H1 (cell line): ENCODE data around the gene MTFMT. TPM values are rescaled to one million over a fixed set of nuclear protein-coding genes. Genes with fewer than 3 reads are reported as not detected.

Experiments
- CTCF ChIA-PET: fragments of 300-600 bp; sonication (Branson Sonifier 250); formaldehyde crosslinking; loops from one replicate; lab custom pipeline; 2021; ENCODE audit not compliant: partially characterized antibody; lab: Charles Lee
- POLR2A ChIA-PET: fragments of 300-600 bp; sonication (Branson Sonifier 250); formaldehyde crosslinking; loops from one replicate; lab custom pipeline; 2021; ENCODE audit warnings: inconsistent platforms; ENCODE audit not compliant: partially characterized antibody; lab: Charles Lee
- DNase-seq, 2 experiments: peaks; one replicate each; pipeline versions ENCODE4 v3.0.0 to v3.0.0-alpha.2; 2010 to 2022; ENCODE audit warnings: low spot score in 2 of 2, low read depth in 1 of 2, mixed read lengths in 1 of 2
- FAIRE-seq: peaks from 2 replicates; lab custom pipeline; 2011; peaks lifted over from hg19 to GRCh38; lab: Jason Lieb, UNC
- H2AFZ ChIP-seq: 2 replicates; pipeline ENCODE4 v1.8.1; 2012; ENCODE audit warnings: low read length, inconsistent platforms
- H2AK5ac ChIP-seq: 2 replicates; pipeline ENCODE4 v1.6.1; 2013; ENCODE audit warnings: low read depth, low read length
- H2BK120ac ChIP-seq: replicated peaks from 2 replicates; pipeline ENCODE3; 2013; ENCODE audit warnings: low read depth, low read length, inconsistent platforms
- H2BK12ac ChIP-seq: 2 replicates; pipeline ENCODE4 v1.6.1; 2013; ENCODE audit warnings: low read depth, low read length
- H2BK15ac ChIP-seq: 2 replicates; pipeline ENCODE4 v1.6.1; 2013; ENCODE audit warnings: low read length
- H2BK20ac ChIP-seq: 2 replicates; pipeline ENCODE4 v1.6.1; 2013; ENCODE audit warnings: low read length
- H2BK5ac ChIP-seq: 2 replicates; pipeline ENCODE4 v1.6.1; 2013; ENCODE audit warnings: low read depth, low read length
- H3K14ac ChIP-seq: 2 replicates; pipeline ENCODE4 v1.6.1; 2013; ENCODE audit warnings: inconsistent platforms; ENCODE audit not compliant: insufficient read length
- H3K18ac ChIP-seq: 2 replicates; pipeline ENCODE4 v1.6.1; 2013; ENCODE audit warnings: low read length; ENCODE audit errors: extremely low read depth
- H3K23ac ChIP-seq: 2 replicates; pipeline ENCODE4 v1.6.1; 2013; ENCODE audit warnings: inconsistent platforms; ENCODE audit not compliant: insufficient read length
- H3K23me2 ChIP-seq: 2 replicates; pipeline ENCODE4 v1.6.1; 2013; ENCODE audit warnings: low read depth, low read length
- H3K27ac ChIP-seq: 2 replicates; pipeline ENCODE4 v1.6.1; 2011; ENCODE audit warnings: low read depth, low read length, inconsistent platforms
- H3K27me3 ChIP-seq, 4 experiments: replicated peaks in 1 of 4; 1 replicate in 1 of 4; 2 replicates in 3 of 4; pipeline versions ENCODE4 v1.6.1 to v1.8.1; 2011 to 2013; ENCODE audit warnings: low read length in 3 of 4, mild to moderate bottlenecking in 3 of 4, inconsistent platforms in 2 of 4, mixed read lengths in 2 of 4, moderate library complexity in 1 of 4; ENCODE audit not compliant: control insufficient read depth in 3 of 4, insufficient read depth in 3 of 4; ENCODE audit errors: extremely low read depth in 1 of 4
- H3K36me3 ChIP-seq, 4 experiments: 2 replicates each; pipeline versions ENCODE4 v1.6.1 to v1.8.1; 2011 to 2013; ENCODE audit warnings: mild to moderate bottlenecking in 4 of 4, low read length in 3 of 4, moderate library complexity in 2 of 4, control low read depth in 1 of 4, inconsistent platforms in 1 of 4; ENCODE audit not compliant: insufficient read depth in 4 of 4, control insufficient read depth in 2 of 4
- H3K4ac ChIP-seq: replicated peaks from 2 replicates; pipeline ENCODE3; 2013; ENCODE audit warnings: low read length, low read depth, mixed read lengths, inconsistent platforms; ENCODE audit not compliant: insufficient read length
- H3K4me1 ChIP-seq, 4 experiments: replicated peaks in 1 of 4; 1 replicate in 1 of 4; 2 replicates in 3 of 4; pipeline versions ENCODE4 v1.6.1 to v1.8.1; 2011 to 2013; ENCODE audit warnings: low read length in 3 of 4, inconsistent platforms in 2 of 4, mixed read lengths in 1 of 4; ENCODE audit not compliant: insufficient read depth in 4 of 4, control insufficient read depth in 3 of 4
- H3K4me2 ChIP-seq, 2 experiments: 2 replicates each; pipeline versions ENCODE4 v1.6.1 to v1.8.1; 2011 to 2013; ENCODE audit warnings: low read depth in 2 of 2, low read length in 2 of 2, control low read depth in 1 of 2, inconsistent platforms in 1 of 2, mild to moderate bottlenecking in 1 of 2; ENCODE audit not compliant: insufficient read depth in 1 of 2
- H3K4me3 ChIP-seq, 4 experiments: fragments of 200-600, 300-600 bp in 1 of 4; sonication (generic), shearing (Covaris generic), sonication (Bioruptor Twin) in 1 of 4; 2 replicates each; pipeline versions ENCODE4 v1.5.1 to v1.8.1; 2011 to 2016; ENCODE audit warnings: low read length in 4 of 4, low read depth in 3 of 4, control low read depth in 2 of 4, inconsistent platforms in 2 of 4, mild to moderate bottlenecking in 2 of 4, mixed read lengths in 1 of 4, moderate library complexity in 1 of 4; ENCODE audit not compliant: insufficient read depth in 2 of 4; ENCODE audit errors: extremely low read depth in 1 of 4
- H3K56ac ChIP-seq: replicated peaks from 2 replicates; pipeline ENCODE3; 2013; ENCODE audit warnings: low read depth, mild to moderate bottlenecking, mixed read lengths, low read length, inconsistent platforms; ENCODE audit not compliant: insufficient read length
- H3K79me1 ChIP-seq: 2 replicates; pipeline ENCODE4 v1.6.1; 2013; ENCODE audit warnings: low read depth, low read length, control low read depth
- H3K79me2 ChIP-seq, 2 experiments: 2 replicates each; pipeline versions ENCODE4 v1.6.1 to v1.8.1; 2012 to 2013; ENCODE audit warnings: low read length in 2 of 2, mild to moderate bottlenecking in 2 of 2, inconsistent platforms in 1 of 2; ENCODE audit not compliant: insufficient read depth in 2 of 2, control insufficient read depth in 1 of 2
- H3K9ac ChIP-seq, 4 experiments: replicated peaks in 1 of 4; 1 replicate in 1 of 4; 2 replicates in 3 of 4; pipeline versions ENCODE4 v1.6.1 to v1.8.1; 2011 to 2013; ENCODE audit warnings: low read depth in 3 of 4, low read length in 3 of 4, control low read depth in 2 of 4, mild to moderate bottlenecking in 2 of 4, moderate library complexity in 2 of 4, inconsistent platforms in 1 of 4; ENCODE audit errors: extremely low read depth in 1 of 4
- H3K9me3 ChIP-seq, 2 experiments: 2 replicates each; pipeline versions ENCODE4 v1.6.1 to v1.8.1; 2012 to 2013; ENCODE audit warnings: mild to moderate bottlenecking in 2 of 2, moderate library complexity in 2 of 2, control low read depth in 1 of 2, inconsistent platforms in 1 of 2, low read depth in 1 of 2, low read length in 1 of 2, mixed read lengths in 1 of 2; ENCODE audit not compliant: insufficient read depth in 2 of 2
- H4K20me1 ChIP-seq, 2 experiments: replicated peaks in 1 of 2; 2 replicates each; pipeline versions ENCODE3 to v1.8.1; 2011 to 2013; ENCODE audit warnings: inconsistent platforms in 2 of 2, low read length in 2 of 2, mild to moderate bottlenecking in 1 of 2; ENCODE audit not compliant: insufficient read depth in 2 of 2, control insufficient read depth in 1 of 2
- H4K5ac ChIP-seq: 2 replicates; pipeline ENCODE4 v1.6.1; 2013; ENCODE audit warnings: low read length, low read depth, mixed read lengths, inconsistent platforms; ENCODE audit not compliant: insufficient read length
- H4K8ac ChIP-seq: 2 replicates; pipeline ENCODE4 v1.8.0; 2013; ENCODE audit warnings: mild to moderate bottlenecking, moderate library complexity, low read length, inconsistent platforms; ENCODE audit not compliant: insufficient read depth; ENCODE audit errors: extremely low read depth
- H4K91ac ChIP-seq: replicated peaks from 2 replicates; pipeline ENCODE3; 2013; ENCODE audit warnings: low read length, mixed read lengths, inconsistent platforms; ENCODE audit not compliant: insufficient read length
- CBX8 ChIP-seq: fragments of 300-800, 300-1000 bp; sonication (generic); IDR thresholded peaks from 2 replicates; pipeline ENCODE4 v1.7.1; 2016; ENCODE audit warnings: low read depth, low read length, borderline replicate concordance
- CEBPB ChIP-seq: IDR thresholded peaks from 2 replicates; pipeline ENCODE4 v1.6.1; 2012; ENCODE audit warnings: low read depth, low read length
- CTBP2 ChIP-seq: IDR thresholded peaks from 2 replicates; pipeline ENCODE4 v1.7.0; 2011; ENCODE audit warnings: borderline replicate concordance, mild to moderate bottlenecking, moderate library complexity, mixed read lengths, low read length; ENCODE audit not compliant: insufficient read depth, insufficient read length
- CTCF ChIP-seq, 3 experiments: IDR thresholded peaks; 1 replicate in 2 of 3; 2 replicates in 1 of 3; pipeline versions ENCODE4 v1.5.1 to v1.6.1; 2011; ENCODE audit warnings: low read length in 3 of 3, mild to moderate bottlenecking in 3 of 3, inconsistent platforms in 2 of 3, low read depth in 1 of 3, moderate library complexity in 1 of 3; ENCODE audit not compliant: insufficient read depth in 1 of 3; ENCODE audit errors: control extremely low read depth in 1 of 3
- JUND ChIP-seq: IDR thresholded peaks from 2 replicates; pipeline ENCODE4 v1.6.1; 2011; ENCODE audit warnings: mild to moderate bottlenecking, improper control_type of control experiment, low read length
- NANOG ChIP-seq: IDR thresholded peaks from 2 replicates; pipeline ENCODE4 v1.6.1; 2011; ENCODE audit warnings: low read length, low read depth, mild to moderate bottlenecking, inconsistent platforms; ENCODE audit not compliant: insufficient read depth, poor library complexity, severe bottlenecking
- RNF2 ChIP-seq: fragments of 200-900, 300-1000 bp; sonication (generic); IDR thresholded peaks from 2 replicates; pipeline ENCODE4 v1.7.1; 2016; ENCODE audit warnings: borderline replicate concordance, low read depth, mild to moderate bottlenecking, antibody characterized with exemption, low read length; ENCODE audit not compliant: poor library complexity, severe bottlenecking; ENCODE audit errors: missing control alignments
- SP1 ChIP-seq: IDR thresholded peaks from 2 replicates; pipeline ENCODE4 v1.6.1; 2011; ENCODE audit warnings: low read depth, low read length
- SP4 ChIP-seq: IDR thresholded peaks from 2 replicates; pipeline ENCODE4 v1.6.1; 2012; ENCODE audit warnings: low read length, inconsistent platforms
- SUZ12 ChIP-seq: fragments of 200-600 bp; sonication (generic); IDR thresholded peaks from 2 replicates; pipeline ENCODE4 v1.6.1; 2012; ENCODE audit warnings: mild to moderate bottlenecking, inconsistent platforms, low read length, moderate library complexity, mixed read lengths
- TEAD4 ChIP-seq: IDR thresholded peaks from 2 replicates; pipeline ENCODE4 v1.6.1; 2012; ENCODE audit warnings: low read depth, low read length, inconsistent platforms, mixed read lengths
- WGBS, 2 experiments: shearing (Covaris generic) in 1 of 2; methylation state at CpG; one replicate each; pipeline versions ENCODE4 v1.1.6 to v1.1.7; 2013 to 2015; ENCODE audit warnings: low lambda C conversion rate in 2 of 2, mixed read lengths in 2 of 2, inconsistent platforms in 1 of 2, low coverage in 1 of 2, missing lambda C conversion rate in 1 of 2; ENCODE audit not compliant: insufficient replicate concordance in 2 of 2, insufficient coverage in 1 of 2, insufficient read length in 1 of 2; ENCODE audit errors: extremely low coverage in 1 of 2, missing lambda C conversion rate in 1 of 2; 5-methylcytosine and 5-hydroxymethylcytosine counted together
- polyA plus RNA-seq, 7 experiments: library from polyadenylated mRNA; depleted of rRNA in 3 of 7; stranded (reverse) in 5 of 7; unstranded in 2 of 7; fragments of >200 nt in 5 of 7; fragments of 200-250 nt in 2 of 7; gene quantifications; 1 replicate in 5 of 7; 2 replicates in 1 of 7; 4 replicates in 1 of 7; pipeline versions ENCODE4 v1.2.1 to v1.2.3, GENCODE V29; 2011 to 2013; ENCODE audit warnings: missing spikeins in 2 of 7, mixed read lengths in 2 of 7
- total RNA-seq: library from RNA; stranded (reverse); fragmentation: NEBNext Ultra II Directional; extraction: Animal tissue kit (Norgen Biotek cat#: 25700); gene quantifications from 2 replicates; pipeline ENCODE4 v1.2.1, GENCODE V29; 2021

The MTFMT gene
- total and polyA plus RNA-seq, 2 of the 8 experiments (the other 6 are each of a cell fraction or from before 2014, with no cell fraction given), result 7.7 to 20.8 TPM

- Histone ChIP-seq H3K23me2 (no peaks in the 10 kb centered on the region), H2BK5ac (no peak overlapping the region), H3K79me1 (no peaks in the 10 kb centered on the region), H4K20me1 (no peaks in the 10 kb centered on the region), H3K27me3 (no peaks in the 10 kb centered on the region), H3K4me2 (no peak overlapping the region), H2BK120ac (no peak overlapping the region), H3K36me3 (peaks cover 0 to 8% (median 6%) of the 10 kb centered on the region in 4 experiments; a peak in 6 of 8 replicates), H3K23ac (no peak overlapping the region), H2AFZ (no peak overlapping the region), H3K9ac (no peak overlapping the region), H4K91ac (no peak overlapping the region), H4K8ac (no peak overlapping the region), H3K79me2 (no peaks in the 10 kb centered on the region), H2BK20ac (no peak overlapping the region), H2AK5ac (no peak overlapping the region), H3K4ac (no peak overlapping the region), H3K27ac (no peak overlapping the region), H2BK15ac (no peak overlapping the region), H3K56ac (no peak overlapping the region), H3K14ac (no peak overlapping the region), H3K9me3 (no peaks in the 10 kb centered on the region), H3K18ac (no peak overlapping the region), H3K4me1 (0 out of 7 replicates have a peak, but pooled peaks cover 0 to 3% (median 0%) of the 10 kb centered on the region in 4 experiments), H4K5ac (no peak overlapping the region), H3K4me3 (no peak overlapping the region), H2BK12ac (no peak overlapping the region)
- WGBS, 2 experiments, result 89% methylated on average over 3 of the region's 3 CpGs; no CpG with 5 or more reads in 1 of the 2 experiments
- DNase-seq (no peak), FAIRE-seq (no peak)
- ChIA-PET POLR2A (interaction anchor here (0.6 to 1.5 kb wide), 5 partner anchors 8 to 423 kb away, joined by 3 to 4 read pairs (median 3); no protein-coding TSS in a partner anchor), CTCF (interaction anchor here (0.6 to 1.5 kb wide), 3 partner anchors 9 to 128 kb away, joined by 3 read pairs; no protein-coding TSS in a partner anchor)
- no peak for TF ChIP-seq SP1
- TF ChIP-seq CBX8, result no peak
- TF ChIP-seq NANOG, result no peak
- TF ChIP-seq SP4, result no peak
- TF ChIP-seq CTCF (IDR thresholded peaks at IDR 0.05; ENCODE audit: control extremely low read depth in 1 of 3, insufficient read depth in 1 of 3, low read depth in 1 of 3, low read length in 3 of 3), result no peak
- no peak for TF ChIP-seq TEAD4
- no peak for TF ChIP-seq SUZ12
- TF ChIP-seq CEBPB, result no peak
- no peak for TF ChIP-seq JUND
- TF ChIP-seq CTBP2, result no peak
- no peak for TF ChIP-seq RNF2
These were observed 24.4 kb downstream of the MTFMT start for GRCh38 chr15:65004993-65005392.
